ENCODE results near the gene RBM17. TPM values are rescaled to one million over a fixed set of nuclear protein-coding genes. Genes with fewer than 3 reads are reported as not detected.

Gene RBM17
- total and polyA plus RNA-seq, 4 donors = 16.5 to 44.8 (median 34.1) TPM

GRCh38 chr10:6115824-6116350, 27.1 kb downstream of the RBM17 start (continued):
- TF ChIP-seq REST (IDR thresholded peaks at IDR 0.05) (no peak), YY1 (IDR thresholded peaks at IDR 0.05) (no peak), HNF4G (IDR thresholded peaks at IDR 0.05) (no peak), MAX (IDR thresholded peaks at IDR 0.05) (no peak), TAF1 (conservative IDR thresholded peaks at IDR 0.05) (no peak)

- H3K36me3 ChIP-seq (ENCODE audit: control insufficient read depth in 4 of 4, insufficient read depth in 3 of 4, low read depth in 1 of 4, low read length in 3 of 4) = peaks cover 4 to 43% (median 36%) of the 10 kb centered on the region in 4 donors
- no peak overlapping the region for H3K4me3 ChIP-seq (ENCODE audit: low read depth in 1 of 3, low read length in 3 of 3)
- 94% methylated on average over 1 of the region's 1 CpG for WGBS
- TF ChIP-seq ZBTB33 (IDR thresholded peaks at IDR 0.05) (no peak), RXRA (IDR thresholded peaks at IDR 0.05) (no peak), CTCF (IDR thresholded peaks at IDR 0.05; ENCODE audit: low read depth, low read length, missing input control) (no peak), ATF3 (IDR thresholded peaks at IDR 0.05) (no peak), GABPA (IDR thresholded peaks at IDR 0.05 in 1 of 2, conservative IDR thresholded peaks at IDR 0.05 in 1 of 2) (no peak), FOXA2 (IDR thresholded peaks at IDR 0.05) (no peak), YY1 (IDR thresholded peaks at IDR 0.05) (no peak), MAX (IDR thresholded peaks at IDR 0.05) (no peak), TAF1 (conservative IDR thresholded peaks at IDR 0.05) (no peak), HNF4G (IDR thresholded peaks at IDR 0.05) (no peak), EGR1 (IDR thresholded peaks at IDR 0.05; ENCODE audit: low read depth in 2 of 2) (no peak), FOXA1 (IDR thresholded peaks at IDR 0.05) (no peak), JUND (IDR thresholded peaks at IDR 0.05) (no peak), NR2F2 (IDR thresholded peaks at IDR 0.05) (no peak), HNF4A (conservative IDR thresholded peaks at IDR 0.05) (no peak), REST (IDR thresholded peaks at IDR 0.05) (no peak), RAD21 (IDR thresholded peaks at IDR 0.05) (no peak), SP1 (IDR thresholded peaks at IDR 0.05) (no peak)
- no peak overlapping the region for H3K27ac ChIP-seq (ENCODE audit: low read depth in 1 of 2, low read length in 2 of 2)
- H3K9ac ChIP-seq (ENCODE audit: low read depth in 1 of 2, low read length in 2 of 2) = no peak overlapping the region
- no peaks in the 10 kb centered on the region for H3K27me3 ChIP-seq (ENCODE audit: control insufficient read depth in 4 of 4, insufficient read depth in 4 of 4, low read length in 3 of 4)
- H3K9me3 ChIP-seq (ENCODE audit: control insufficient read depth in 4 of 4, low read length in 3 of 4) = no peaks in the 10 kb centered on the region
- peaks cover 0 to 5% (median 3%) of the 10 kb centered on the region in 4 donors for H3K4me1 ChIP-seq (ENCODE audit: control insufficient read depth in 4 of 4, insufficient read depth in 4 of 4, low read length in 3 of 4)
- DNase-seq (ENCODE audit: low spot score) = no peak
These were observed 28.0 kb downstream of the RBM17 start for GRCh38 chr10:6116806-6117205.
